GM19328 (cell line): ENCODE data around the gene MPC1L.
"Not testable (repeated sequence)": the region's sequence is repeated elsewhere in the genome, so short reads cannot be mapped to it uniquely, and the experiment has no call there.

Experiments used
- ATAC-seq: cut with Tn5 transposase; IDR thresholded peaks from one replicate; pipeline ENCODE4 v1.9.1; 2021; ENCODE audit warnings: mild to moderate bottlenecking, moderate library complexity; ENCODE audit not compliant: unreplicated experiment

MPC1L gene

DNA sequence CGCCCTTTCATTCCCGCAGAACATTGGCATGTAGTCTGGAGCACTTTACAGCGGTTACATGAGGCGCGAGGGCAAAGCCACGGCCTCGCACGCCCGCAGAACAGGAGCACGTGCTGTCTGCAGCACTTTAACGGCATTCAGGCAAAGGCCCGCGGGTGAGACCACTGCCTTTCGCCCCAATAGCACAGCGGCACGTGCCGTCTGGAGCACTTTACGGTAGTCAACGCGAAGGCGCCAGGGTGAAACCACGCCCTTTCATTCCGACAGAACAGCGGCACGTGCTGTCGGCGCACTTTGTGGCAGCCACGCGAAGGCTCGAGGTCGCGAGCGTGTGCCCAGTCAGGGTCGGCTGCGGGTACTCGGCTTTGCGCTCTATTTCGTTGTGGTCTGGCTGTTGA is at the start of gene MPC1L:
Gene MPC1L (plus strand): TSS at position 290 of the 398 bp plus-strand sequence. CDS start 138 bp downstream, outside the sequence.
- no peak for ATAC-seq

DNA sequence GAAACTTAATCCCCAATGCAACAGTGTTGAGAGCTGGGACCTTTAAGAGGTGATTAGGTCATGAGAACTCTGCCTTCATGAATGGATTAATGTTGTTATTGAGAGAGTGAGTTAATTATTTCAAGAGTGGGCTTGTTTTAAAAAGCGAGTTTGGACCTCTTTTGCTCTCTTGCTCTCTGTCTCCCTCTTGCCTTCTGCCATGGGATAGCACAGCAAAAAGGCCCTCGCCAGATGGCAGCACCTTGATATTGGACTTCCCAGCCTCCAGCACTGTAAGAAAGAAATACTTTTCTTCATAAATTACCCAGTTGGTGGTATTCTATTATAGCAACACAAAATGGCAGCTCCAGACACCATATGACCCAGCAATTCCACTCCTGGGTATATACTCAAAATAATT is 49.5 kb upstream of the MPC1L start:
- no peak for ATAC-seq

DNA sequence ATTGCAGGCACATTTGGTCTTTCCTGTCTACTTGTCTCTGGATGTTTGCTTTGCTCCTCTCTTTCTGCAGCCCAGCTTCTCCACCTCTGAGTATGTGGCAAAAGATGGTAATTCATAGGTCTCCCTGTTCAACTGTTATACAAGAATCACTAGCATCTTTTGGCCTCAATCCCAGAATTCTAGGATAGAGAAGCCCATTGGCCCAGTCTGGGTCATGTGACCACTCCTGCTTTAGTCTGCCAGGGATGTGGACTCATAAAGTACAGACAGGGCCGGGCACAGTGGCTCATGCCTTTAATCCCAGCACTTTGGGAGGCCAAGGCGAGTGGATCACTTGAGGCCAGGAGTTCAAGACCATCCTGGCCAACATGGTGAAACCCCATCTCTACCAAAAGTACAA is 47.8 kb upstream of the MPC1L start:
- not testable (repeated sequence) for ATAC-seq

DNA sequence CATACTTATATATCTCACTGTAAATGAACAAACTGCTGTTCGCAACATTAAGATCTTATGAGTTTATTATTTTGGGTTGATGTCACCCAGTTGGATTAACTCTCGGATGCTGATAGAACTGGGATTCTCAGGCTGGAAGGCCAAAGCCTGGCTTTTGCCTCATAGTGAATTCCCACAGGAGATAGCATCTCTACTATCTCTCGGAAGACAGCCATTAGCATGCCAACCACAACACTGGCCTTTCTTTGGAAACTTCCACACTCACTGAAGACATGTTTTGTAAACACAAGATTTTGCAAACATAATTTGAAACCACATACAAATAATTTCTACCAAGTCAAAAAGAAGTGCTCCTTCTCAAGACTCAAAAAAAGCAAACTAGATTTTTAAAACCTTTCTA is 46.9 kb upstream of the MPC1L start:
- no peak for ATAC-seq

DNA sequence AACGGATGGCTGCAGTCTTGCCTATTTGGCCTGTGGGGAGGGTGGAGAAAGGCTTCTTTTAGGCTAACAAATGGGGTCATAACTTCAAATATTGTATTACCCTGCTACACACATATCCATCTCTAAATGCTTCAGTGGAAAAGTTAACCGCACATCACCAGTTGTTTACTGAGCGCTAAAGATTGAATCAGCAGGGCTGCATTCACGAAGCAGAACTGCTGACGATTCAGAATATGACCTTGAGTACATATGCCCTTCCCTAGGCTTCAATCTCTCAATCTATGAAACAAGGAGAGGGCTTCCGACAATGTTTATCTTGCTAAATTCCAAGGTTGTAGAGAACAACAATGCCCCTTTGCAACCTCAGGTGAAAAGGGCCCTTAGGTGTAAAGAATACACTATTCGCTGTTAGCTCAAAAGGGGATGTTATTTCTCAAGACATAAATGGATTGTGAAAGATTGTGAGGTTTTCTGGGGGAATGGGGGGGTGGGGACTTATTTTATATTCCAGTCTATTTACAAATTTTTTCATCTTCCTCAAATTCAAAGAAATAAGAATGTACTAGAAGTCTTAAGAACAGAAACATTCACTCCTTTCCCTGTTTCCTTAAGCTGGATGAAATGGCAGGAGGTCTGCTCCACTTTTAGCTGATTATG is 45.1 kb upstream of the MPC1L start:
- ATAC-seq: no peak

DNA sequence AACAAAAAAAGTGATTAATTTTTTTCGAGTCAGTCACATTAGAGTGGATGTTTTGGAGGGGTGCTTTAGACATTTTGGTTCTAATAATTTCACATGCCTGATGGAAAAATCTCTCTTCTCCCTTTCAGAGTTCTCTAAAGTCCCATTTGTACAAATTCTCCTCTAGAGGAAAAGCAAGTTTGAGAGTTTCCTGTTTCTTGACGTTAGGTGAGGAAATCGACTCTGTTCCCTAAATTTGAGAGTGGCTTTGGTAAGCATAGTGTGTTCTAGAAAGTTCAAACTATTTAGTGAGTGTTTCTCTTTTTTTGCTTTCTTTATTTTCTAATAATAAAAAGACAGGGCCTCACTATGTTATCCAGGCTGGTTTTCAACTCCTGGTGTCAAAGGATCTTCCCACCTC is 44.1 kb upstream of the MPC1L start:
- no peak for ATAC-seq

DNA sequence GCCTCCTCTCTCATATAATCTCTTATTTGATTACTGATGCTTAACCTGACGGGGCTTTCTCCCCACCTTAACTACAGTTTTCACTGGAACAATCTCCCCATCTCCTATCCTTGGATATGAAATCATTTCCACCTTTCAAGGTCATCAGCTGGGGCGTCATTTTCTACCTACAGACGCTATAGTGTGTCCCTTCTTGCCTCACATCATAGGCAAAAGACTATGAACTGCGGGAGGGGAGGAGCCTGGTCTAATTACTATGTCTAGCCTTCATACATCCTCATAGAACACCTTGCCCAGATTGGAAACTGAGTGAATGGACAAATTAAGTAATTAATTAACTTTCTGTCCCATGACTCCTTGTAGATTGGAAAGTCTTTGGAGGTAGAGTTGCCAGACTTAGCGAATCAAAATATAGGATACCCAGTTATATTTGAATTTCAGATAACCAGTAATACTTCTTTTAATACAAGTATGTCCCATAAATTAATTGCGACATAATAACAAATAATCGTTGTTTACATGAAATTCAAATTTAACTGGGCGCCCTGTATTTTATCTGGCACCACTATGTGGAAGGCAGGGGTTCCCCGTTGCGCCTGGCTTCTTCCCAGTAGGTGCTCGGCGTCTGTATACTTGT is 43.2 kb upstream of the MPC1L start:
- peak; percentile 39 for ATAC-seq

DNA sequence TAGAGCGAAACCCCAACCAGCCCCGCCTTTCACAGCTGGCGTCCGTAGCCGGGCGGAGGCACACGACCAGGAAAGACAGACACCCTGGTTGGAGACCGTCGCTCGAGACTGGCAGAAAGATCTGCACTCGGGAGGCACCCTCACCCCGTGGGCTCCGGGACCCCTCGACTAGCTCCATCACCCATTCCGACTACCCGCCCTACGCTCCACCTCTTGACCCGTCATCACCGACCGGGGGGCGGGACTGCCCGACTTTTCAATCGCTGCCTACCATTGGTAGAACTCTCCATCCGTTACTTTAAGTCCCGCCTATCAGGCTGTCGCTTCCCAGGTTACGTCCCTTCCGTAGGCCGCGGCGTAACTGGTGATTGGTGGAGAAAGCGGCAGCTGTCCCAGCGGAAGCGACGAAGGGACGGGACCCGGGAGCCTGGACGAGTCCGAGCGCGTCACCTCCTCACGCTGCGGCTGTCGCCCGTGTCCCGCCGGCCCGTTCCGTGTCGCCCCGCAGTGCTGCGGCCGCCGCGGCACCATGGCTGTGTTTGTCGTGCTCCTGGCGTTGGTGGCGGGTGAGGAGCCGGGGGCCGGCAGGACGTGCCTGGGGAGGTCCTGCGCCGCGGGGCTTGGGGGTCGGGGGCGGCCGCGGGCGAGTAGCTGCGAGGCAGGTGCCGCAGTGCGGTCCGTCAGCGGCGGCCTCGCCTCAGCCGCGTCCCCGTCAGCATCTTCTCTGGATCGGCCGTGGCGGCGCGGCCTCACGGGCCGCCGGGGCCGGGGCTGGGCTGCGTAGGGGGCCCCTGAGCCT is 42.5 kb upstream of the MPC1L start, which contains the start of gene ATP6AP2:
Gene ATP6AP2 (plus strand): TSS at position 434 of the 799 bp plus-strand sequence. CDS start 96 bp downstream, at position 530.
- peak; percentile 93 for ATAC-seq

DNA sequence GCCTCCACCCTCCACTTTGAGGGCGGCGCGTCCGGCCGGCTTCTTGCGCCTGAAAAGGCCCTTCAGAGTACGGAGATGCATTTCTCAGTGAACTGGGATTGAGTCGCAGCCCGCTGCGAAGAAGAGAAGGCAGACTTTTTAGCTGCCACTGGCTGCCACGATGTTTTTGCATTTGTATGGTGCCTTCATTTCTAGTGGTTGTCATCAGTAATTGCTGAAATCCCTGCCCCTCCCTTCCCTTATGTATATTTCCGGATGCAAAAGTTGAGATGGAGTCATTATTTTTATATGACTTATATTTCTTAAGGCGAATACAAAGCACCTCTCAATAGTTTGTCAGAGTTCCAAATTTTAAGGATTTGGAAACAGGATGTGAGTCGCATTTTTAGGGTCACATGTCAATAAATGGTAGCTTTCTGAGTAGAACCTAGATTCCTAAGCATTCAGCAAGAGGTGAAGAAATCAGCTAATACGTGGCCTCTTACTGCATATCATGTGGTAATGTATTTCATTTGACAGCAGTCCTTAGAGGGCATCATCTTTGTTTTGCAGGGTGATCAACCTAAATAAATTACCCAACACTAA is 41.8 kb upstream of the MPC1L start:
- no peak for ATAC-seq

DNA sequence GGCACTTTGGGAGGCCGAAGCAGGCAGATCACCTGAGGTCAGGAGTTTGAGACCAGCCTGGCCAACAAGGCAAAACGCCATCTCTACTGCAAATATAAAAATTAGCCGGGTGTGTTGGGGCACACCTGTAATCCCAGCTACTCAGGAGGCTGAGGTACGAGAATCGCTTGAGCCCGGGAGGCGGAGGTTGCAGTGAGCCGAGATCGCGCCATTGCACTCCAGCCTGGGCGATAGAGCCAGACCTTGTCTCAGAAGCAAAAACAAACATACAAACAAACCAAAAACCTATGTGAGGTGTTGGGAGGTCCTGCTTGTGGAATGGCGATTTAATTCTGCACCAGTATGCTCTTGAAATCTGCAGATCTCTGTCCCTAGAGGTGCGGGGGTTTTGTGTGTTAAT is 41.0 kb upstream of the MPC1L start:
- ATAC-seq: not testable (repeated sequence)

DNA sequence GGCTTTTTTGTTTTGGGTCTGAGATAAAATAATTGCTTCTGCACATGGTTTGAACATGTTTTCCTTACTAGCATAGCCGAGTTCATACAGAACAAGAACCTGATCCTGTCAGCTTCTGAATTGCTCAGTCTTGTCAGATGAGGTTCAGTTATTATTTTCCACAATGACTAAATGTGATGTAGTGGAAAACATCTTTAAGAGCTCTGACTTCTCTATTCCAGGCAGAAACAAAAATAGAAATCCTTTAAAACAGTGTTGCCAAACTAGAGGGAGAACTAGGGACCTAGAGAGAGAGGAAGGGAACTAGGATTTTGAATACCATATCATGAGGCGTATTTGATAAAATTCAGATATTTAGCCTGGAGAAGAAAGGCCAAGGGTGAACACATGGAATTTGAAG is 40.4 kb upstream of the MPC1L start:
- ATAC-seq: no peak

DNA sequence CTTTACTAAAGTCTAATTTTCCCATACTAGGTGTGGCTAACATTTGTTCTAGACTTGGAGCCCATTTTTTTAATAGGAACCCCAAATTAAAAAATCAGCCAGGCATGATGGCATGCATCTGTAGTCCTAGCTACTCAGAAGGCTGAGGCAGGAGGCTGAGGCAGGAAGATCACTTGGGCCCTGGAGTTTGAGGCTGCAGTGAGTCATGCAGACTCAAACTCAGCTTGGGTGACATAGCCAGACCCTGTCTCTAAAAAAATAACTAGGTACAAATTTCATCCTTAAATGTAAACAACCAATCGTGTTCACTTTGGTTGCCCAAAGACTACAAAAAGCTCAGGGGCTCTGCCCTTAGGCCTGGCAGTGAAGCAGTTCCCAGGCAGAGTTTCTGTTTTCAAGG is 35.6 kb upstream of the MPC1L start:
- not testable (repeated sequence) for ATAC-seq

DNA sequence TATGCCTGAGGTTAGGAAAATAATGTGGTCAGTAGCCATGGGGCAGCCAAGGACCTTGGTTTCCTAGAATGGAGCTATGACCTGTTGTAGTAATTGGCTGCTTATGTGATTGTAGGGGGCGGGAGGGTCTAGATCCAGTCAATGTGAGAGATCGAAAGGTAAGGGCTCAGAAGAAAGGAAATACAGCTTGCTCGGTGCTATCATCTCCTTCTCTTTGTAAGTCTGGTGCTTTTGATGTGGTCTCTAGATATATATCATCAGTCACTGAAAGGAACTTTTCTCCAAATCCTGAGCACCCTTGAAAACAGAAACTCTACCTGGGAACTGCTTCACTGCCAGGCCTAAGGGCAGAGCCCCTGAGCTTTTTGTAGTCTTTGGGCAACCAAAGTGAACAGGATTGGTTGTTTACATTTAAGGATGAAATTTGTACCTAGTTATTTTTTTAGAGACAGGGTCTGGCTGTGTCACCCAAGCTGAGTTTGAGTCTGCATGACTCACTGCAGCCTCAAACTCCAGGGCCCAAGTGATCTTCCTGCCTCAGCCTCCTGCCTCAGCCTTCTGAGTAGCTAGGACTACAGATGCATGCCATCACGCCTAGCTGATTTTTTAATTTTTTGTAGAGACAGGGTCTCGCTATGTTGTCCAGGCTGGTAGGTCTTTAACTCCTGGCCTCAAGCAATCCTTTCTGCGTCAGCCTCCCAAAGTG is 33.5 kb upstream of the MPC1L start:
- not testable (repeated sequence) for ATAC-seq

DNA sequence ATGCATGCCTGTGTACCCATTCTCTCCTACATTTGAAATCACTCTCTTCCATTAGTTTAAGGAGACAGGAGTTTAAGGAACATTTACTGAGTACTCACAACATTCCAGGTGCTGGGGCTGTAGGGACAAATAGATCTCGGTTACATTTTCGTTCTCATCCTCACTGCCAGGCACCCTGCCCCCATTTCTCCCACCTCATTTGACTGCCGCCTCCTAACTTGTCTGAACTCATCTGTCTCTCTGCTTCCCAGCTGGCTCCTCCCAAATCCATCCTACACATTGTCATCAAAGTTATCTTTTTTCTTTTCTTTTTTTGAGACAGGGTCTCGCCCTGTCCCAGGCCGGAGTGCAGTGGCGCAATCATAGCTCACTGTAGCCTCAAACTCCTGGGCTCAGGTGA is 19.8 kb upstream of the MPC1L start:
- no peak for ATAC-seq

DNA sequence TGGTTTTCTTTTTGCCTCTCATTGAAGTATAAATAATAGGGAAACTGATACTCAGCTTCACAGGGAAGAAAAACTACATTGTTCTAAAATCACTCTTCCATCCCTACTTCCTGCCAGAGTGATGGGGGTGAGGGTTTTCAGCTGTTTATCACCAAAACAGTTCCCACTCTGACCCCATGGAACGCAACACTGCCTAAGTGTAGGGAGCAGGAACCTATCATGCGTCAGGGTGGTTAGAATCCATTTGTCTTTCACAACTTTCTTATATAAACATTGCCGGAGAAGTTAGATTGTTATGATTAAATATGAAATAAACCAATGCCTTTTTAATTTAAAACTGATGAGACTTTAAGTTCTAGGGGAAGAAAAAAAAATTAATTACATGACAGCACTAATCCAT is 15.8 kb upstream of the MPC1L start:
- ATAC-seq: no peak

DNA sequence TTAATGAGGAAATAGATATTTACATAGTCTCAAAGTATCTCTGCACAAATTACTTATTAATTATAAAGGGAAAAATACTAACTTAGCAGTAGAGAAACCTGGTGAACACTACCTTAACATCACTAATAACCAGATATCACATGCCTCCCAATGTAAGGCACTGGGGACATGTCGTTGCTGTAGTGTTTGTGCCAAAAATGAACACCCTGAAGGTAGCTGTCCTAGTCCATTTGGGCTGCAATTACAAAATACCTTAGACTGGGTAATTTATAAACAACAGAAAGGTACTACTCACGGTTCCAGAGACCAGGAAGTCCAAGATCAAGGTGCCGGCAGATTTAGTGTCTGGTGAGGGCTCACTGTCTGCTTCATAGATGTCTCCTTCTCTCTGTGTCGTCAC is 10.7 kb upstream of the MPC1L start:
- no peak for ATAC-seq

DNA sequence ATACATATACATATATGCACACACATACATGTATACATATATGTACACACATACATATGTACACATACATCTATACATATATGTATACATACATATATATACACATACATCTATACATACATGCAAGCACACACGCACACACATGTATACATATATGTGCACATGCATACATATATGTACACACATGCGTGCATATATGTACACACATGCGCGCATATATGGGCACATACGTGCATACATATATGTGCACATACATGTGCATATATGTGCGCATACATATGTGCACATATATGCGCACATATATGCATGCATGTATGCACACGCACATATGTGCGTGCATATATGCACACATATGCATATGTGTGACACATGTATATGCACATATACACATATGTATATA is 7.3 kb upstream of the MPC1L start:
- no peak for ATAC-seq

DNA sequence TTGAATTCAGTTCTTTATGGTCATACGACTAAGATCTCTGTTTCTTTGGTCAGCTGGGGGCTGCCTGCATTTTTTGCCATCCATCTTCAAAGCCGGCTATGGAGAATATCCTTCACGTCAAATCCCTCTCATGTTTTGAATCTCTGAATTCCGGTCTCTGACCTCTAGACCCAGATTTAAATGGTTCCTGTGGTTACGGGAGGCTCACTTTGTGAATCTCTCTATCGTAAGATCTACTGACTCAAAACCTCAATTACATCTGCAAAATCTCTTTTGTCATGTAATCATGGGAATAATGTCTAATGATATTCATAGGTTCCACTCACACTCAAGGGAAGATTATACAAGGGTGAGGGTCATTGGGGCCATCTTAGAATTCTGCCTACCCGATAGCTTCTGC is 5.7 kb upstream of the MPC1L start:
- no peak for ATAC-seq

DNA sequence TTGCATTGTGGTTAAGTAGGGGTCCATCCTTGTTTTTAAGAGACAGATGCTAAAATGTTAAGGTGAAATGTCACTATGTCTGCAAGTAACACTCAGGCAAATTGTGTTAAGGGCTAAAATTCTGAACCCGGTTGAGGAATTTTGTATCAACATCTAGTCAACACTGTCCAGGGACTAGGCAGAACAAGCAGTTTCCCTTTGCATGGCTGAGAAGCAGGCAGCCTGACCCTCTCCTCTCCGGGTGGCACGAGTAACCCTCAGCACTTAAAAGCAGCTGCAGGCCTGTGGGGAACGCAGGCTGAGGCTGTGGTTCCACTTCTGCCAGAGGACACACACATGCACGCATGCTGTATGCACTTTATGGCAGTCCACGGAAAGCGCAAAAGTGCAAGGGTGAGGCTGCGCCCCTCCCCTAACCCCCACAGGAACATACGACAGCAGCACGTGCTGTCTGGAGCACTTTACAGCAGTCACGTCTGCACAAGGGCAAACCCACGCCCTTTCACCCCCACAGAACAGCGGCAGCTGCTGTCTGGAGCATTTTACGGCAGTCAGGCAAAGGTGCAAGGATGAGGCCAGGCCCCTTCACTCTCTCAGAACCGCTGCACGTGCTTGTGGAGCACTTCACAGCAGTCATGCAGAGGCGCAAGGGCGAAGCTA is 619 bp upstream of the MPC1L start:
- no peak for ATAC-seq

DNA sequence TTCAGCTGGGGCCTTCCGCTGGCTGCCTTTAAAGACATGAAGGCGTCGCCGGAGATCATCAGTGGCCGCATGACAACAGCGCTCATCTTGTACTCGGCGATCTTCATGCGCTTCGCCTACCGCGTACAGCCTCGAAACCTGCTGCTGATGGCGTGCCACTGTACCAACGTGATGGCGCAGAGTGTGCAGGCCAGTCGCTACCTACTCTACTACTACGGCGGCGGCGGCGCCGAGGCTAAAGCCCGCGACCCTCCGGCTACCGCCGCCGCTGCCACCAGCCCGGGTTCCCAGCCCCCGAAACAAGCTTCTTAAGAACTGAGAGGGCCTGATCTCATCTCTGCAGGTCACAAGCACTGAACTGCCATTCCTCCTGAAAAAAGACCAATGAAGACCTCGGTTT is 437 bp downstream of the MPC1L start:
- ATAC-seq: no peak
